Measurements from ENCODE around the gene NKX6-1.

The NKX6-1 gene

DNA sequence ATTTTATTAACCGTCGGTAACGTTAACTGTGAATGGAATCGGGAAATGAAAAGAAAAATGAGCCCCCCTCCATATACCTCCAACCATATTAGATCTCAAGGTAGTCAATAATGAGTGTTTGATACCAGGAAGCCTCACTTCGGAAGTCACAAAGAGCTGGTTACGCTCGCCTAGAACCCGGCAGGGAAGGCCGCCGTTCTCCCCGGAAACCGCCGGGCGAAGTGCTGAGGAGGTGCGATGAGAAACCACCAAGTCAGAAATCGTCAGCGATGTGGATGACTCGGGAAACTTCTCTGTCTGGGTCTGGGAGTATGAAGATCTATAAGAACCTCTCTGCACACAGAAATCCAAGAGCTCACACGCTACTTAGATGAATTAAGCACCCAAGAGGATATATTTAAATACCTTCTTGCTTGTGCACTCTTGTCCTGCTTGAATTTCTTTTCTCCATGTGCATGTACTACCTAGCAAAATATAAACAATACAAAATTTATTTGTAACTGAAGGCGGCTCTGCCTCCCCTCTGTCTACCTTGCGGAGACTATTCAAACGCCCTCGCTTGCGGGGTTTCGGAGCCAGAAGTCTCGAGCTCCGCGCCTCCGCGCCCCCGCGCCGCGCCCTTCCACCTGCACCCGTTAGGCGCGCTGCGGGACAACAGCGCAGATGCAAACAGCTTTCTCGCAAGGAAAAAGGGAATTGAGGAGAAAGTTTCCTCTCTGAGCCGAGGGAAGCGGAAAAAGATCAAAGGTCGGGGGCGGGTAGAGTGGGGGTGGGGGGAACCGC is 17.8 kb downstream of the NKX6-1 start:
- TF ChIP-seq, protein P1, sequence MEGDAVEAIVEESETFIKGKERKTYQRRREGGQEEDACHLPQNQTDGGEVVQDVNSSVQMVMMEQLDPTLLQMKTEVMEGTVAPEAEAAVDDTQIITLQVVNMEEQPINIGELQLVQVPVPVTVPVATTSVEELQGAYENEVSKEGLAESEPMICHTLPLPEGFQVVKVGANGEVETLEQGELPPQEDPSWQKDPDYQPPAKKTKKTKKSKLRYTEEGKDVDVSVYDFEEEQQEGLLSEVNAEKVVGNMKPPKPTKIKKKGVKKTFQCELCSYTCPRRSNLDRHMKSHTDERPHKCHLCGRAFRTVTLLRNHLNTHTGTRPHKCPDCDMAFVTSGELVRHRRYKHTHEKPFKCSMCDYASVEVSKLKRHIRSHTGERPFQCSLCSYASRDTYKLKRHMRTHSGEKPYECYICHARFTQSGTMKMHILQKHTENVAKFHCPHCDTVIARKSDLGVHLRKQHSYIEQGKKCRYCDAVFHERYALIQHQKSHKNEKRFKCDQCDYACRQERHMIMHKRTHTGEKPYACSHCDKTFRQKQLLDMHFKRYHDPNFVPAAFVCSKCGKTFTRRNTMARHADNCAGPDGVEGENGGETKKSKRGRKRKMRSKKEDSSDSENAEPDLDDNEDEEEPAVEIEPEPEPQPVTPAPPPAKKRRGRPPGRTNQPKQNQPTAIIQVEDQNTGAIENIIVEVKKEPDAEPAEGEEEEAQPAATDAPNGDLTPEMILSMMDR (IDR thresholded peaks at IDR 0.05; ENCODE audit: insufficient read depth, low read depth, low read length, missing control alignments): no peak
- H3K4me3 ChIP-seq (ENCODE audit: low read depth, low read length): no peak overlapping the region
- DNase-seq (ENCODE audit: low read depth): no peak

GRCh38 chr4:84480082-84480481 is 19.0 kb downstream of the NKX6-1 start:
- no peak overlapping the region for H3K4me3 ChIP-seq (ENCODE audit: low read depth, low read length)
- no peak for DNase-seq (ENCODE audit: low read depth)
- TF ChIP-seq, protein P1 (IDR thresholded peaks at IDR 0.05; ENCODE audit: insufficient read depth, low read depth, low read length, missing control alignments): no peak

DNA sequence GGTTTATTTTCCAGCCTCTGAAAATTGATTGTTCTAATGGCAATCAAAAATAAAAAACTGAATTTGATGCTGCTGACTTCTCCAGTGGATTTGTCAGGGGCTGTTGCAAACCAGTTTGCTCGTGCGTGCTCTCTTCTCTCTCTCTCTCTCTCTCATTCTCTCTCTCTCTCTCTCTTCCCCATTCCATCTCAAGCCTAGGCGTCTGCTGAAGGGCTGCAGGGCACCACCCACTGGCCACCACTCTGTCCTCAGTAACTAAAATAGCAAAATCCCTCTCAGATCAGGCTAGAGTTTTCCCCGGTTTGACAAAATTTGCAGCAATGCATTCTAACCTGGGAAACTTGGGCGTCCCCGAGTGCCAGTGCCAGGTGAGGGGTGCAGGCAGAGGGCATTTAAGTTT is 19.4 kb downstream of the NKX6-1 start:
- H3K4me3 ChIP-seq (ENCODE audit: low read depth, low read length): no peak overlapping the region
- DNase-seq (ENCODE audit: low read depth): no peak
- TF ChIP-seq, protein P1 (IDR thresholded peaks at IDR 0.05; ENCODE audit: insufficient read depth, low read depth, low read length, missing control alignments): no peak

GRCh38 chr4:84477738-84478137 is 21.4 kb downstream of the NKX6-1 start:
- H3K4me3 ChIP-seq (ENCODE audit: low read depth, low read length): no peak overlapping the region
- DNase-seq (ENCODE audit: low read depth): no peak
- TF ChIP-seq, protein P1 (IDR thresholded peaks at IDR 0.05; ENCODE audit: insufficient read depth, low read depth, low read length, missing control alignments): no peak

- TF ChIP-seq, protein P1 (IDR thresholded peaks at IDR 0.05; ENCODE audit: insufficient read depth, low read depth, low read length, missing control alignments): no peak
- no peak for DNase-seq (ENCODE audit: low read depth)
- H3K4me3 ChIP-seq (ENCODE audit: low read depth, low read length): no peak overlapping the region
These were observed 25.0 kb downstream of the NKX6-1 start for GRCh38 chr4:84474107-84474506.

DNA sequence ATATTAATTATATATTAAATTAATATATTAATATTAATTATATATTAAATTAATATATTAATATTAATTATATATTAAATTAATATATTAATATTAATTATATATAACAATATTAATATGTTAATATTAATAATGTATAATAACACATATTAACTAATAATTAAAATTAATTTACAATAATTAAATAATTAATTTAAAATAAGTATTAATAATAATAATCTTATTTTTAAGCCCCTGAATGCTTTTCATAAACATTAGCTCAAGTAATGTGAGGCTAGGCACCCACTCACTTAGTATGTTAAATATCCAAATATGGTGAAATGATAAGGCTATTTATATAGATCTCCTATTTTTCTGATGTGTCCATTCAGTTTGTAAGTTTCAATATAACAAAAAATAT is 26.9 kb downstream of the NKX6-1 start:
- H3K4me3 ChIP-seq (ENCODE audit: low read depth, low read length): no peak overlapping the region
- no peak for DNase-seq (ENCODE audit: low read depth)
- TF ChIP-seq, protein P1 (IDR thresholded peaks at IDR 0.05; ENCODE audit: insufficient read depth, low read depth, low read length, missing control alignments): no peak

All from GM12865 (cell line).